Adipose tissue (tissue), 3 donors: ENCODE measurements around the gene MTCL1. TPM values are rescaled to one million over a fixed set of nuclear protein-coding genes. Genes with fewer than 3 reads are reported as not detected.

Source experiments
- H3K27ac ChIP-seq: one replicate; pipeline ENCODE4 v1.5.1; 2013; ENCODE audit warnings: low read depth, low read length
- WGBS, 3 donors: extraction: QIAGEN DNeasy Blood & Tissue Kit; methylation state at CpG; one replicate each; pipeline ENCODE4 v1.1.7; 2013; 5-methylcytosine and 5-hydroxymethylcytosine counted together
- polyA plus RNA-seq, 3 donors: library from polyadenylated mRNA; stranded (reverse); fragments of 200-250 nt; gene quantifications; one replicate each; pipeline ENCODE4 v1.2.3, GENCODE V29; 2013
- donor health status: healthy with polysubstance abuse.
- donor health status: Bipolar disorder and iron deficiency.
- donor health status: healthy.

The MTCL1 gene
- polyA plus RNA-seq, 3 donors, result 0.83 to 2.5 (median 1.7) TPM

DNA sequence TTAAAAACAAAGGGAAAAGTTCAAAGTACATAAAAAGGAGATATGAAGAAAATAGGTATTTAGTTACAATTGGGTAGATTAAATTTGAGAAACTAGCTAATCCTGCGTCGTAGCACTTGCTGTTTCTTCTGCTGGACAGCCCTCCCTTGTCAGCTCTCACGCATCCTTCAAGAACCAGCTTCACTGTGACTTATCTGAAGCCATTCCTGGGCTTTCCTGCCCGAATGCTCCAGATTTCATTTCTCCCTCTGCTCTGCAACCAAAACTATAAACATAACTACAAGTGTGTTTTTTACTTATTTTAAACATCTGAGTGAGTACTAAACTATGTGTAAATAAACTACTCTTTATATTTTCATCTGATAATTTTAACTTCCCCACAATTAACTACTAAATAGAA is 149.2 kb downstream of the MTCL1 start:
- no peak overlapping the region for H3K27ac ChIP-seq
- WGBS, 3 donors, result 63 to 75% (median 66%) methylated on average over 4 of the region's 4 CpGs

DNA sequence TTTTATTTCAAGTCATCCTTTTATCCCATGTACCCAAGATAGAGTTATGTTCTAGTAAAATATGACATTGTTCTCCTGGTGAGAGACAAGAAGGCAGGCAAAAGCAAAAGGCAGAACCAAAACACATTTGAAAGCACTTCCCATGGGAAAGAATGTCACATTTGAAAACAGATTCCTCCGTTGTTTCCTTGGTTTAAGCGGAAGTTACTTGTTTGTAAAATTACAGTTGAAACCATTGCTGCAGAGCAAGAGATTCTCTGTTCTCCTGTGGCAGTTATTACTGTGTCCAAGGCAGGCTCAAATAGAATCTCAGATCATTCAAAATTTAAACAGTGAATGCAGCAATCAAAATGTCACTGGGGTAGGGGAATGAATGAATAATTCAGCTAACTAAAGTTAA is 149.6 kb downstream of the MTCL1 start:
- 47 to 63% (median 50%) methylated on average over 2 of the region's 2 CpGs for WGBS, 3 donors
- H3K27ac ChIP-seq, result no peak overlapping the region

DNA sequence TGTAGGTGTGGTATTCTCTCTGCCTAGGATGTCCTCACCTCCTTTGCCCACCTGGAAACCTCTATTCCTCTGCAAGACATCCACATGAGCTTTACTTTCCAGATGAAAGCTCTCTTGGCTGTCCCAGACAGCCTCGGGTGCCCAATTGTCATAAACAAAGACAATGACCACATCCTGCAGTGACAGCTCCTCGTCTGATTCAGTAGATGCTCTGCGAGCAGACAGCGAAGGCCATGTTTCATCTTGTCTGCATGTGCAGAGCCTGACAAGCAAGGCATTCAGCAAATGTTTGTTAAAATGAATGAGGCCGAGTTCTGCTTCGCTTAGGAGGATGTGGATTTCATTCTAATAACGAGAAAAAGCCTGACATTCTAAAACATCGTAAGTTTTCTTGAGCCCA is 150.9 kb downstream of the MTCL1 start:
- no peak overlapping the region for H3K27ac ChIP-seq
- WGBS, 3 donors, result 86 to 87% (median 87%) methylated on average over 8 of the region's 8 CpGs

GRCh38 chr18:8856769-8857393 is 151.5 kb downstream of the MTCL1 start:
- WGBS, 3 donors, result 90 to 94% (median 93%) methylated on average over 32 to 34 of the region's 34 CpGs
- no peak overlapping the region for H3K27ac ChIP-seq

GRCh38 chr18:8857806-8858205 is 152.4 kb downstream of the MTCL1 start:
- WGBS, 3 donors, result 87 to 95% (median 91%) methylated on average over 4 of the region's 4 CpGs
- H3K27ac ChIP-seq, result no peak overlapping the region

DNA sequence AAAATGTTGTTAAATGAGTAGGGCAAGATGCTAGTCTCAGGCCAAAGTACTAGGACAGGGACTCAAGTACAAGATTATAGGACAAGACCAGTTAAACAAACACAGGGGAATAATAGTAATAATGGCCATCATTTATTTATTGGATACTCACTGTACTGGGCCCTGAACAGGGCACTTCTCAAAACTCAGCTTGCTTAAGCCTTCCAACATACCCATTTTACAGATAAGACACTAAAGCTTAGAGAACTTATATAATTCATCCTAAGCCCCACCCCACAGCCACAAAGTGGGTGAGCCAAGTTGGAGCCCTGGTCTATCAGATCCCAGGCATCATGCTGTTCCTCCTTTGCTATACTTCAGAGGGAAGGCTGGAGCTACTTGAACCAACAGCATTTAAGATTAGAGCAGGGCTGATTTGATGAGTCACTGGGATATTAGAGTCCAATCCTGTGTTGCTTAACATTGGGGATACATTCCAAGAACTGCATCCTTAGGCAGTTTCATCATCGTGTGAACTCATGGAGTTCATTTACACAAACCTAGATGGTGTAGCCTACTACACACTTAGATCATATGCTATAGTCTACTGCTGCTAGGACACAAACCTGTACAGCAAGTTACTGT is 153.6 kb downstream of the MTCL1 start:
- 54 to 61% (median 56%) methylated on average over 1 of the region's 1 CpG for WGBS, 3 donors
- no peak overlapping the region for H3K27ac ChIP-seq

GRCh38 chr18:8860845-8861642 is 155.7 kb downstream of the MTCL1 start:
- WGBS, 3 donors, result 84 to 88% (median 85%) methylated on average over 6 of the region's 6 CpGs
- H3K27ac ChIP-seq, result no peak overlapping the region

DNA sequence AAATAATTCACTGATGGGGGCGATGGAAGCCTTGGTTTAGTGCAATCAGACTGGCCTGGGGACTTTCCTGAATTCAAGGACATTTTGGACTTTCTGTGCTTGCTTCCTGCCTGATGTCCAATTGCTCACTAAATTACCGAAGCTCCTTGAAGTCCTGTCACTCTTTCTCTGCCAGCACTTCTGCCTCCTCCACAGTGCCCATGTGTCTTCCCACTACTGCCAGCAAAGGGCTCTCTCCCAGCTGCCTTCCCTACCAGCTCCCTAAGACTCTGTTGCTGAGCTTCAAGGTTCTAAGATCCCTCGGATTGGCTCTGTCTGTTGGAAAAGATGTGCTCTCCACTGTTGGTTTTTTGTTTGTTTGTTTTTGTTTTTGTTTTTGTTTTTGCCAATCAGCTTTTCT is 158.1 kb downstream of the MTCL1 start:
- H3K27ac ChIP-seq, result no peak overlapping the region
- 88 to 91% (median 90%) methylated on average over 3 of the region's 3 CpGs for WGBS, 3 donors

- H3K27ac ChIP-seq, result no peak overlapping the region
- WGBS, 3 donors, result 85 to 94% (median 89%) methylated on average over 4 of the region's 4 CpGs
These were observed 160.6 kb downstream of the MTCL1 start for GRCh38 chr18:8865934-8866333.

- WGBS, 3 donors, result 81 to 93% (median 91%) methylated on average over 1 of the region's 1 CpG
These were observed 161.3 kb downstream of the MTCL1 start for GRCh38 chr18:8866679-8867078.

DNA sequence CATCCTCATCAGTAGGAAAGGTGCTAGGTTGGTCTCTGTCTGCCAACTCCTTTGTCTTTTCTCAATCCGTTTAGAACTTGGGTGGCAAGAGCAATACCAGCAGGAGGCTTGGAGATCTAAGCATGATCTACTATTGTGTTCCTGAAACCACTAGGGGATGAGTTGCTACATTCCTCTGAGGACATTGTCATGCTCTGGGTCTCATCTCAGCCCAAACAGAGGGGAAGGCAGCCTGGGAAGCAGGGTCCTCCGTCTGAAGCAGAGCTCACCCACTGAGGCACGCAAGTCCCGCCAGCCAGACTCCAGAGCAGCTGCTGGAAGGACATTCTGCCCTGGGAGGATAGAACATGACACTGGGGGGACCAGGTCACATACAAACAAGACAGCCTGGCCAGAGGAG is 162.9 kb downstream of the MTCL1 start:
- no peak overlapping the region for H3K27ac ChIP-seq
- WGBS, 3 donors, result 77 to 86% (median 81%) methylated on average over 4 of the region's 4 CpGs

More at GRCh38 chr18:8866679-8867078, 161.3 kb downstream of the MTCL1 start:
- no peak overlapping the region for H3K27ac ChIP-seq

GRCh38 chr18:8868779-8869415 is 163.5 kb downstream of the MTCL1 start:
- no peak overlapping the region for H3K27ac ChIP-seq
- WGBS, 3 donors, result 85 to 91% (median 89%) methylated on average over 2 of the region's 2 CpGs

- H3K27ac ChIP-seq, result no peak overlapping the region
- WGBS, 3 donors, result 73 to 89% (median 76%) methylated on average over 5 of the region's 5 CpGs
These were observed 164.3 kb downstream of the MTCL1 start for GRCh38 chr18:8869696-8870095.

GRCh38 chr18:8870528-8870927 is 165.2 kb downstream of the MTCL1 start:
- WGBS, 3 donors, result 83 to 86% (median 84%) methylated on average over 5 of the region's 5 CpGs
- H3K27ac ChIP-seq, result no peak overlapping the region

- WGBS, 3 donors, result 46 to 79% (median 58%) methylated on average over 1 of the region's 1 CpG
- H3K27ac ChIP-seq, result no peak overlapping the region
These were observed 166.1 kb downstream of the MTCL1 start for GRCh38 chr18:8871489-8871888.

- no peak overlapping the region for H3K27ac ChIP-seq
- WGBS, 3 donors, result 73 to 75% (median 73%) methylated on average over 7 of the region's 7 CpGs
These were observed 169.5 kb downstream of the MTCL1 start for GRCh38 chr18:8874872-8875271.

DNA sequence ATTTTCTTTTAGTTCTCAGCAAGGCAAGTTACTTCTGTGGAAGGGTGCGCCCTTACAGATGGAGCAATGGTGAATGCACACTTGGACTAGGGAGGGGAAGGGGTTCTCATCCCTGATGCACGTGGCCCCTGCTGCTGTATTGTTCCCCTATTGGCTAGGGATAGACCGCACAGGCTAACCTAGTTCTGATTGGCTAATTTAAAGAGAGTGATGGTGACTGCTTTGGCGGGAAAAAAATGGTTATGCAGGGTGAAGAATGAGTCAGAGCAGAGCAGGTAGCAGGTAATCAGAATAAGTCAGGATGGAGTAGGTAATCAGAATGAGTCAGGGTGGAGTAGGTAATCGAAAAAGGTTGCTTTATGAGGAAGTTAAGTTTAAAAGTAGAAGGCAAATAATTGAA is 171.5 kb downstream of the MTCL1 start:
- WGBS, 3 donors, result 79 to 83% (median 82%) methylated on average over 5 of the region's 5 CpGs
- H3K27ac ChIP-seq, result no peak overlapping the region

GRCh38 chr18:8881103-8881502 is 175.7 kb downstream of the MTCL1 start:
- 90 to 96% (median 95%) methylated on average over 1 of the region's 1 CpG for WGBS, 3 donors
- no peak overlapping the region for H3K27ac ChIP-seq
